ENCODE data around the gene YDJC.
A peak's percentile ranks its signal among the peaks of the same experiment; 100 is the strongest.

The YDJC gene

GRCh38 chr22:21631025-21631424 lies 1.2 kb upstream of the YDJC start:
- Histone ChIP-seq H3K27ac (ENCODE audit: low read length) (no peak overlapping the region), H2AFZ (ENCODE audit: low read depth, low read length) (no peak overlapping the region), H3K4me2 (ENCODE audit: insufficient read depth, low read length) (no peak overlapping the region), H3K4me3 (ENCODE audit: low read depth in 1 of 2, low read length in 2 of 2) (no peak overlapping the region), H3K9ac (ENCODE audit: low read depth, low read length) (no peak overlapping the region), H3K36me3 (ENCODE audit: insufficient read depth, low read length) (peaks cover 34% of the 10 kb centered on the region), H3K9me3 (ENCODE audit: insufficient read depth, low read length, severe bottlenecking) (no peaks in the 10 kb centered on the region), H4K20me1 (ENCODE audit: insufficient read depth, low read length) (peaks cover 31% of the 10 kb centered on the region), H3K79me2 (ENCODE audit: insufficient read depth, low read length) (peaks cover 39% of the 10 kb centered on the region), H3K4me1 (ENCODE audit: insufficient read depth, low read length) (peaks cover 61% of the 10 kb centered on the region), H3K27me3 (ENCODE audit: insufficient read depth, low read length, poor library complexity) (no peaks in the 10 kb centered on the region)
- ATAC-seq (ENCODE audit: insufficient read depth, low read depth): no peak
- no peak for TF ChIP-seq EZH2 (IDR thresholded peaks at IDR 0.05; ENCODE audit: borderline replicate concordance, low read depth, low read length, severe bottlenecking)
- TF ChIP-seq CTCF (IDR thresholded peaks at IDR 0.05; ENCODE audit: borderline replicate concordance, extremely low read depth, low read length, poor library complexity, severe bottlenecking): no peak
- no peak for DNase-seq

GRCh38 chr22:21628386-21629254 lies 1.2 kb downstream of the YDJC start:
- peaks cover 59% of the 10 kb centered on the region for H3K79me2 ChIP-seq (ENCODE audit: insufficient read depth, low read length)
- H3K4me1 ChIP-seq (ENCODE audit: insufficient read depth, low read length): peaks cover 60% of the 10 kb centered on the region
- H3K4me3 ChIP-seq (ENCODE audit: low read depth in 1 of 2, low read length in 2 of 2): peak overlapping the region; percentile 66 to 87; a peak in 3 of 4 replicates
- H2AFZ ChIP-seq (ENCODE audit: low read depth, low read length): peak overlapping the region; percentile 70; the same call in 1 of the 2 replicates
- TF ChIP-seq EZH2 (IDR thresholded peaks at IDR 0.05; ENCODE audit: borderline replicate concordance, low read depth, low read length, severe bottlenecking) (no peak), CTCF (IDR thresholded peaks at IDR 0.05; ENCODE audit: borderline replicate concordance, extremely low read depth, low read length, poor library complexity, severe bottlenecking) (no peak)
- peak overlapping the region; percentile 92 for H3K4me2 ChIP-seq (ENCODE audit: insufficient read depth, low read length)
- no peaks in the 10 kb centered on the region for H3K9me3 ChIP-seq (ENCODE audit: insufficient read depth, low read length, severe bottlenecking)
- H4K20me1 ChIP-seq (ENCODE audit: insufficient read depth, low read length): peaks cover 50% of the 10 kb centered on the region
- H3K27me3 ChIP-seq (ENCODE audit: insufficient read depth, low read length, poor library complexity): no peaks in the 10 kb centered on the region
- H3K36me3 ChIP-seq (ENCODE audit: insufficient read depth, low read length): peaks cover 45% of the 10 kb centered on the region
- H3K9ac ChIP-seq (ENCODE audit: low read depth, low read length): peak overlapping the region; percentile 89
- ATAC-seq (ENCODE audit: insufficient read depth, low read depth) (no peak), DNase-seq (no peak)
- H3K27ac ChIP-seq (ENCODE audit: low read length): peak overlapping the region; percentile 90

GRCh38 chr22:21626735-21627469 lies 2.9 kb downstream of the YDJC start:
- peak overlapping the region; percentile 34; the same call in 1 of the 2 replicates for H3K4me2 ChIP-seq (ENCODE audit: insufficient read depth, low read length)
- H3K4me3 ChIP-seq (ENCODE audit: low read depth in 1 of 2, low read length in 2 of 2): no peak overlapping the region
- H3K79me2 ChIP-seq (ENCODE audit: insufficient read depth, low read length): peaks cover 76% of the 10 kb centered on the region
- no peak for DNase-seq
- no peak for ATAC-seq (ENCODE audit: insufficient read depth, low read depth)
- H3K4me1 ChIP-seq (ENCODE audit: insufficient read depth, low read length): peaks cover 44% of the 10 kb centered on the region
- H2AFZ ChIP-seq (ENCODE audit: low read depth, low read length): no peak overlapping the region
- TF ChIP-seq CTCF (IDR thresholded peaks at IDR 0.05; ENCODE audit: borderline replicate concordance, extremely low read depth, low read length, poor library complexity, severe bottlenecking): no peak
- no peak overlapping the region for H3K9ac ChIP-seq (ENCODE audit: low read depth, low read length)
- peaks cover 62% of the 10 kb centered on the region for H3K36me3 ChIP-seq (ENCODE audit: insufficient read depth, low read length)
- peaks cover 67% of the 10 kb centered on the region for H4K20me1 ChIP-seq (ENCODE audit: insufficient read depth, low read length)
- no peak overlapping the region for H3K27ac ChIP-seq (ENCODE audit: low read length)
- no peaks in the 10 kb centered on the region for H3K9me3 ChIP-seq (ENCODE audit: insufficient read depth, low read length, severe bottlenecking)
- no peaks in the 10 kb centered on the region for H3K27me3 ChIP-seq (ENCODE audit: insufficient read depth, low read length, poor library complexity)
